B cell (primary cell): ENCODE data around the gene DIABLO. TPM values are rescaled to one million over a fixed set of nuclear protein-coding genes. Genes with fewer than 3 reads are reported as not detected.

Source experiments
- ATAC-seq: fragments of 200-7000 bp; cut with Tn5 transposase; one replicate; pipeline ENCODE4 v1.10.0; 2021; ENCODE audit warnings: low read depth, mild to moderate bottlenecking, moderate number of reproducible peaks, moderate library complexity
- CTCF ChIA-PET: fragments of 350-600 bp; sonication (Branson Sonifier 250); formaldehyde crosslinking; loops from one replicate; lab custom pipeline; 2021; ENCODE audit warnings: antibody characterized with exemption, inconsistent platforms; lab: Charles Lee
- POLR2A ChIA-PET: fragments of 350-600 bp; sonication (Branson Sonifier 250); formaldehyde crosslinking; loops from one replicate; lab custom pipeline; 2021; ENCODE audit warnings: antibody characterized with exemption; lab: Charles Lee
- DNase-seq: peaks from one replicate; pipeline ENCODE4 v3.0.0; 2013
- H2AFZ ChIP-seq: 2 replicates; pipeline ENCODE4 v1.6.1; 2012; ENCODE audit warnings: mild to moderate bottlenecking, low read depth, low read length; ENCODE audit not compliant: insufficient read depth, poor library complexity, severe bottlenecking
- H3K27ac ChIP-seq, 2 donors: 1 replicate in 1 of 2; 2 replicates in 1 of 2; pipeline ENCODE4 v1.5.1; 2012 to 2013; ENCODE audit warnings: low read length in 2 of 2, mild to moderate bottlenecking in 2 of 2, moderate library complexity in 1 of 2
- H3K27me3 ChIP-seq, 4 experiments: fragments of 200-600 bp in 1 of 4; sonication (generic) in 1 of 4; replicated peaks in 1 of 4; 1 replicate in 2 of 4; 2 replicates in 2 of 4; pipeline versions ENCODE4 v1.6.1 to v1.7.0; 2013 to 2016; ENCODE audit warnings: low read length in 3 of 4, mild to moderate bottlenecking in 2 of 4, mixed read lengths in 1 of 4, moderate library complexity in 1 of 4; ENCODE audit not compliant: insufficient read depth in 4 of 4, control insufficient read depth in 3 of 4; ENCODE audit errors: control extremely low read depth in 1 of 4
- H3K36me3 ChIP-seq, 2 experiments: replicated peaks in 1 of 2; 1 replicate in 1 of 2; 2 replicates in 1 of 2; pipeline versions ENCODE4 v1.6.1 to v1.7.1; 2013; ENCODE audit warnings: low read length in 1 of 2; ENCODE audit not compliant: insufficient read depth in 2 of 2, control insufficient read depth in 1 of 2; ENCODE audit errors: control extremely low read depth in 1 of 2, extremely low read depth in 1 of 2
- H3K4me1 ChIP-seq, 2 donors: fragments of 200-600 bp in 1 of 2; sonication (generic) in 1 of 2; 1 replicate in 1 of 2; 2 replicates in 1 of 2; pipeline versions ENCODE4 v1.5.1 to v1.6.1; 2013 to 2017; ENCODE audit warnings: low read length in 2 of 2; ENCODE audit not compliant: control insufficient read depth in 2 of 2, insufficient read depth in 2 of 2
- H3K4me2 ChIP-seq: replicated peaks from 2 replicates; pipeline ENCODE3; 2012; ENCODE audit warnings: mild to moderate bottlenecking, low read depth, low read length; ENCODE audit not compliant: poor library complexity, severe bottlenecking
- H3K4me3 ChIP-seq, 5 experiments: fragments of 200-600 bp in 1 of 5; sonication (generic) in 1 of 5; 1 replicate in 3 of 5; 2 replicates in 2 of 5; pipeline versions ENCODE4 v1.5.1 to v1.7.0; 2011 to 2016; ENCODE audit warnings: low read length in 4 of 5, mild to moderate bottlenecking in 4 of 5, low read depth in 2 of 5, control low read depth in 1 of 5, moderate library complexity in 1 of 5; ENCODE audit not compliant: insufficient read depth in 1 of 5; ENCODE audit errors: control extremely low read depth in 1 of 5, extremely low read depth in 1 of 5
- H3K79me2 ChIP-seq: fragments of 200-600 bp; sonication (generic); one replicate; pipeline ENCODE4 v1.6.0; 2016; ENCODE audit warnings: low read length; ENCODE audit not compliant: control insufficient read depth, insufficient read depth
- H3K9ac ChIP-seq: fragments of 200-600 bp; sonication (generic); 2 replicates; pipeline ENCODE4 v1.6.1; 2017; ENCODE audit warnings: mild to moderate bottlenecking, low read length, moderate library complexity
- H3K9me3 ChIP-seq, 3 donors: one replicate each; pipeline versions ENCODE4 v1.6.1 to v1.7.1; 2013; ENCODE audit warnings: low read length in 2 of 3; ENCODE audit not compliant: control insufficient read depth in 2 of 3, insufficient read depth in 1 of 3; ENCODE audit errors: control extremely low read depth in 1 of 3
- H4K20me1 ChIP-seq: 2 replicates; pipeline ENCODE4 v1.6.0; 2012; ENCODE audit warnings: mild to moderate bottlenecking, low read length; ENCODE audit not compliant: insufficient read depth, control insufficient read depth, poor library complexity, severe bottlenecking
- H3K27ac Mint-ChIP-seq: one replicate; pipeline ENCODE4 v1.8.0; 2021; ENCODE audit warnings: mixed read lengths
- H3K27me3 Mint-ChIP-seq: one replicate; pipeline ENCODE4 v1.8.0; 2021; ENCODE audit warnings: mixed read lengths
- H3K4me1 Mint-ChIP-seq: one replicate; pipeline ENCODE4 v1.8.0; 2021; ENCODE audit warnings: mixed read lengths
- H3K4me3 Mint-ChIP-seq: one replicate; pipeline ENCODE4 v1.8.0; 2021; ENCODE audit warnings: mixed read lengths
- H3K9me3 Mint-ChIP-seq: one replicate; pipeline ENCODE4 v1.8.0; 2022; ENCODE audit warnings: mixed read lengths; ENCODE audit not compliant: insufficient read depth
- EZH2 ChIP-seq: IDR thresholded peaks from 2 replicates; pipeline ENCODE4 v1.6.1; 2012; ENCODE audit warnings: borderline replicate concordance, low read depth, mild to moderate bottlenecking, moderate library complexity, low read length; ENCODE audit not compliant: insufficient read depth, poor library complexity, severe bottlenecking
- WGBS: methylation state at CpG from one replicate; pipeline ENCODE4 v1.1.5; 2013; ENCODE audit warnings: missing lambda C conversion rate; ENCODE audit not compliant: insufficient coverage; 5-methylcytosine and 5-hydroxymethylcytosine counted together
- intact Hi-C: fragments of 100-400 bp; cut with micrococcal nuclease; formaldehyde crosslinking; loops from one replicate; pipeline ENCODE4 v1.10.0; 2022
- polyA plus RNA-seq: library from polyadenylated mRNA; depleted of rRNA; stranded (reverse); fragments of >200 nt; gene quantifications from 2 replicates; pipeline ENCODE4 v1.2.3, GENCODE V29; 2012
- total RNA-seq, 2 donors: library from RNA; stranded (reverse); fragments of 120-200 nt in 1 of 2; gene quantifications; 1 replicate in 1 of 2; 2 replicates in 1 of 2; pipeline versions ENCODE4 v1.2.3 to v1.2.4, GENCODE V29; 2013 to 2022
- TF ChIP-seq, protein P1 (sequence below): fragments of 200-600 bp; IDR thresholded peaks from one replicate; pipeline ENCODE4 v1.8.0; 2022; ENCODE audit warnings: antibody characterized with exemption, mild to moderate bottlenecking

DIABLO gene
- total and polyA plus RNA-seq, 2 donors (not counting 1 experiment from before 2014, with no cell fraction given): 36.8 to 44.6 TPM

DNA sequence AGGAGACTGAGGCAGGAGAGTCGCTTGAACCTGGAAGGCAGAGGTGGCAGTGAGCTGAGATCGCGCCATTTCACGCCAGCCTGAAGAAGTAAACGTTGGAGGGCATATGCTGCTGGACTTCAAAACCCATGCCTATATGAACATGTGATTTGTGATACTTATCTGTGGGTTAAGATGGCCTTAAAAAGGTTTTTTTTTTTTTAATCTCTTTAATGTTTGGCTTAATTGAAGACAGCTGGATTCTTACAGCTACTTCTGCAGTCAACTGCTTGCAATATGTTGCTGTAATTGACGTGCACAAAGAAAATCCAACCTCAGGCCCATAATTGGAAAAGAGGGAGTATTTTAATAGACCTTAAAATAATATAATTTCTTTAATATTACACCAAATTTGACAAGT is 23.8 kb downstream of the DIABLO start:
- Histone ChIP-seq H3K36me3 (peaks cover 0 to 5% of the 10 kb centered on the region in 2 experiments), H4K20me1 (no peaks in the 10 kb centered on the region), H3K4me3 (no peak overlapping the region), H3K4me1 (peaks cover 13 to 14% of the 10 kb centered on the region in 2 donors), H3K79me2 (no peaks in the 10 kb centered on the region), H2AFZ (no peak overlapping the region), H3K9me3 (peaks cover 0 to 13% (median 0%) of the 10 kb centered on the region in 3 donors), H3K4me2 (no peak overlapping the region), H3K27me3 (peaks cover 0 to 49% (median 26%) of the 10 kb centered on the region in 4 experiments), H3K9ac (no peak overlapping the region), H3K27ac (no peak overlapping the region)
- WGBS: 93% methylated on average over 3 of the region's 6 CpGs
- Mint-ChIP-seq H3K27me3 (peaks cover 32% of the 10 kb centered on the region), H3K9me3 (no peaks in the 10 kb centered on the region), H3K27ac (no peak overlapping the region), H3K4me3 (no peak overlapping the region), H3K4me1 (peaks cover 12% of the 10 kb centered on the region)
- ChIA-PET POLR2A (no interaction called here), CTCF (interaction anchor here (2.1 kb wide), 1 partner anchor 11 kb away, joined by 5 read pairs; no protein-coding TSS in a partner anchor)
- TF ChIP-seq, protein P1, sequence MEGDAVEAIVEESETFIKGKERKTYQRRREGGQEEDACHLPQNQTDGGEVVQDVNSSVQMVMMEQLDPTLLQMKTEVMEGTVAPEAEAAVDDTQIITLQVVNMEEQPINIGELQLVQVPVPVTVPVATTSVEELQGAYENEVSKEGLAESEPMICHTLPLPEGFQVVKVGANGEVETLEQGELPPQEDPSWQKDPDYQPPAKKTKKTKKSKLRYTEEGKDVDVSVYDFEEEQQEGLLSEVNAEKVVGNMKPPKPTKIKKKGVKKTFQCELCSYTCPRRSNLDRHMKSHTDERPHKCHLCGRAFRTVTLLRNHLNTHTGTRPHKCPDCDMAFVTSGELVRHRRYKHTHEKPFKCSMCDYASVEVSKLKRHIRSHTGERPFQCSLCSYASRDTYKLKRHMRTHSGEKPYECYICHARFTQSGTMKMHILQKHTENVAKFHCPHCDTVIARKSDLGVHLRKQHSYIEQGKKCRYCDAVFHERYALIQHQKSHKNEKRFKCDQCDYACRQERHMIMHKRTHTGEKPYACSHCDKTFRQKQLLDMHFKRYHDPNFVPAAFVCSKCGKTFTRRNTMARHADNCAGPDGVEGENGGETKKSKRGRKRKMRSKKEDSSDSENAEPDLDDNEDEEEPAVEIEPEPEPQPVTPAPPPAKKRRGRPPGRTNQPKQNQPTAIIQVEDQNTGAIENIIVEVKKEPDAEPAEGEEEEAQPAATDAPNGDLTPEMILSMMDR: no peak
- TF ChIP-seq EZH2: no peak
- DNase-seq (no peak), ATAC-seq (no peak)
- intact Hi-C loops: no loop called here

- Histone ChIP-seq H3K9me3 (peaks cover 0 to 13% (median 0%) of the 10 kb centered on the region in 3 donors), H3K4me3 (no peak overlapping the region), H3K4me2 (no peak overlapping the region), H3K9ac (no peak overlapping the region), H4K20me1 (no peaks in the 10 kb centered on the region), H3K79me2 (no peaks in the 10 kb centered on the region), H3K4me1 (peaks cover 13 to 14% of the 10 kb centered on the region in 2 donors), H2AFZ (no peak overlapping the region), H3K27ac (no peak overlapping the region), H3K27me3 (peaks cover 0 to 49% (median 26%) of the 10 kb centered on the region in 4 experiments), H3K36me3 (no peaks in the 10 kb centered on the region)
- Mint-ChIP-seq H3K27me3 (peaks cover 36% of the 10 kb centered on the region), H3K4me1 (peaks cover 12% of the 10 kb centered on the region), H3K4me3 (no peak overlapping the region), H3K9me3 (no peaks in the 10 kb centered on the region), H3K27ac (peak overlapping the region; percentile 67)
- DNase-seq (no peak), ATAC-seq (no peak)
- intact Hi-C loops: no loop called here
- 91% methylated on average over 4 of the region's 5 CpGs for WGBS
- TF ChIP-seq EZH2: no peak
- TF ChIP-seq, protein P1: no peak
- POLR2A ChIA-PET: no interaction called here
- CTCF ChIA-PET: no interaction called here
Measured at GRCh38 chr12:122201381-122201780, 24.5 kb downstream of the DIABLO start.
